ENCODE results near the gene PDE4D.
"Not testable (repeated sequence)": the region's sequence is repeated elsewhere in the genome, so short reads cannot be mapped to it uniquely, and the experiment has no call there.

The PDE4D gene

GRCh38 chr5:59485107-59485506 is 408.4 kb downstream of the PDE4D start:
- DNase-seq, result no peak

DNA sequence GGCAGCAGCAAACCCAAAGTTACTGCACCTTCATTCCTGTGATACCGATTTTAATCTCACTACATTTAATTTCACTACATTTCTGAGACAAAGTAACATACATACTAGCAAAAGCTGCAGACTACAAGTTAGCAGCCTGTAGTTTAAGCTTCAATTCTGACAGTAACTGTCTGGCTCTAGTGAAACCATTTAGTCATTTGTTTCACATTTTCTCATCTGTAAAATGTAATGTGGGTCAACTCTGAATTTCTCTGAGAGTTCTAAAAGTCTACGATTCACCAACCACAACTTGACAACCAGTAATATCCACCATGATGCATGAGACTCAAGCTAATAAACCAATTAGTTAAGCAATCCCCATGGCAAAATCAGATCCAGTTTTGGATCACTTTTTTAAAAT is 408.9 kb downstream of the PDE4D start:
- DNase-seq, result no peak

- DNase-seq, result no peak
Measured at GRCh38 chr5:59483971-59484472, 409.5 kb downstream of the PDE4D start.

GRCh38 chr5:59479086-59479485 is 414.4 kb downstream of the PDE4D start:
- no peak for DNase-seq

DNA sequence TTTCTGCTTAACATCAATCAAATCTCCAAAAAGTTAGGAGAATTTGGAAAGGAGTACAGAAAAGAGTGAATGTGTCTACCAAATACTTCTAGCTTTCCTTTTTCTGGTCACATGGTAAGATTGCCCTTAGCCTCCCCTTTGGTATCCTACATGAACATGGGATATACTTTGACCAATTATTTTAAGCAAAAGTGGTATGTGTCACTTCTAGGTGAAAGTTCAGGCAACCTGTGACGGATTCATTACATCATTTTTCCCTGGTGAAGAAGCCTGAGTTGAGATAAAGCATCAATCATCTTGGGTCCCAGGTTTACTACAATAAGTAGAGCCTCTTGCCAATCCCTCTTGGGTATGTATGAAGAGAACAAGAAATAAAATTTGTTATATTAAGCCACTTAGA is 419.2 kb downstream of the PDE4D start:
- no peak for DNase-seq

- DNase-seq, result no peak
Measured at GRCh38 chr5:59473611-59474010, 419.9 kb downstream of the PDE4D start.

DNA sequence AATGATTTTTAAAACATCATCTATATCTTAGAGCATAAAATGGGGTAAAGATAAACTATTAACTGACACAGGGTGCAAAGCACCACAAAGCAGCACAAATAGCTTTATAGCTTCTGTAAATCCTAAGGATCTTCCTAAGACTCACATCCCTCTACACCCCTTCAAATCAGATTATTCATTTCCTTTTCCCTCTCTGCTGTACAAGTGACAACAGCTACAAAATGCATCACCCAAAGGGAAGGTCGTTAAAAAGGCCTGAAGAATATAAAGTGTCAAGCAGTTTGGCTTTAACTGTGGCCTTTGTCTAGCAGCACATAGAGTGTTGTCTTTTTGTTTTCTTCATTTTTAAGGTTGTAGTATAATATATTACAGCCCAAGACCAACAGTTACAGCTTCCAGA is 422.1 kb downstream of the PDE4D start:
- no peak for DNase-seq

DNA sequence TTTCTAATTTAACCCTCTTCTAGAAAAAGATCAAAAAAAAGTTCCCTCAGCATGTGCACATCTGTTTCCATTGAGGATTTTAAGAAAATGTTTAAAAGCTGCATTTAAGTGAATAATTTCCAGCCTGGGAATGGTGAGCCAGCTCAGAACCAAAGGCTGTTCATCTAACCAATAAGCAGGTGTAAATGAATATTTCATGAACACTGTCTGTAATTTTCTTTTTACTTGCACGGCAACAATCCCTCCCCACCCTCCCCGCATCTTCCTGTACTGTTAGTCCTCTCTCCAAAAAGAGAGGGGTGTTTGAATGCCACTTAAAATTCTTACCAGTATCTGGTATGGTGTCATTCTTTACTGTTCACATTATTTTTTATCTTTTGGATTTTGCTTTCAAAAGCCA is 425.6 kb downstream of the PDE4D start:
- DNase-seq, result no peak

DNA sequence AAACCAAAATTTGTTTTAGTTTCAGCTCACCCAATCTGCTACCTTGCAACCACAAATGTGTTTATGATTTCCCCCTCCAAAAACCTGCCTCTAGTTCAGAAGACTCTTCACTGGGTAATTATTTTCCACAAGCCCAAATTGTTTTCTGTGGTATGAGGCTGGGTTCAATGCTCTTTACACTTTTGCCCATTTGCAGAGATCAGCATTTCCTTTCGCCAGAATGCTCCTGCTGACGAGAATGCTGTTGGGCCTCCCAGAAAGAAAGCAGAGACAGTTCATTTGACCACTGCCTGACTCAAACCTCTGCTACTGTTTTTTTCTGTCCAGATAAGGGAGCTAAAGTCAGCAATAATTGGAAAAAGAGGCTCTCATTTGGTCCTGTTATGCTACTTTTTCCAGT is 427.3 kb downstream of the PDE4D start:
- no peak for DNase-seq

DNA sequence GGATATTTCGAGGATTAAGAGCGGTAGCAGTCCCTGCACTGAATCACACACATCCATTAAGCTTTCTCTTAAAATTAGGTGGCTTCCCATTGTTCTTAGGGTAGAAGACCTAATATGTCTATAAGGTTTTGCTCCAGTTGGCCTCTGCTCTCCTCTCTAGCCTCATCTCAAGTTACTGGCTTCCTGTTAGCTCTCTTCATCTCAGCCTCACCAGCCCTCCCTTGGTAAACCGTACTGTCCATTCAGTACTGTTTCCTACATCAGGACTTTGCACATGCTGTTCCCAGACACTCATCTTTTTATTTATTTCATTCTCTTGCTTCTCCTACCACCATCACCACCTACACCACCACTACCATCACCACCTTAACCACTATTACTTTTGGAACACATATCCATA is 428.6 kb downstream of the PDE4D start:
- DNase-seq, result no peak

DNA sequence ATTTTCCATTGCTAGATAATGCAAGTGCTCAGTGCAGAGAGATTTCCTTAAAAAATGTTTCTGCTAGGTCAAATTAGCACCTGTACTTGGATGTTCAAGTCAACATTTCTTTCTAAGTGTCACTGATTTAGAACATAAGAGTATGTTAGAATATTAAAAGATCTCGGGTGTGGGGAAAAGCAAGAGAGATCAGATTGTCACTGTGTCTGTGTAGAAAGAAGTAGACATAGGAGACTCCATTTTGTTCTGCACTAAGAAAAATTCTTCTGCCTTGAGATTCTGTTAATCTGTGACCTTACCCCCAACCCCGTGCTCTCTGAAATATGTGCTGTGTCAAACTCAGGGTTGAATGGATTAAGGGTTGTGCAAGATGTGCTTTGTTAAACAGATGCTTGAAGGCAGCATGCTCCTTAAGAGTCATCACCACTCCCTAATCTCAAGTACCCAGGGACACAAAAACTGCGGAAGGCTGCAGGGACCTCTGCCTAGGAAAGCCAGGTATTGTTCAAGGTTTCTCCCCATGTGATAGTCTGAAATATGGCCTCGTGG is 429.8 kb downstream of the PDE4D start:
- DNase-seq, result not testable (repeated sequence)

GRCh38 chr5:59462956-59463355 is 430.6 kb downstream of the PDE4D start:
- no peak for DNase-seq

DNA sequence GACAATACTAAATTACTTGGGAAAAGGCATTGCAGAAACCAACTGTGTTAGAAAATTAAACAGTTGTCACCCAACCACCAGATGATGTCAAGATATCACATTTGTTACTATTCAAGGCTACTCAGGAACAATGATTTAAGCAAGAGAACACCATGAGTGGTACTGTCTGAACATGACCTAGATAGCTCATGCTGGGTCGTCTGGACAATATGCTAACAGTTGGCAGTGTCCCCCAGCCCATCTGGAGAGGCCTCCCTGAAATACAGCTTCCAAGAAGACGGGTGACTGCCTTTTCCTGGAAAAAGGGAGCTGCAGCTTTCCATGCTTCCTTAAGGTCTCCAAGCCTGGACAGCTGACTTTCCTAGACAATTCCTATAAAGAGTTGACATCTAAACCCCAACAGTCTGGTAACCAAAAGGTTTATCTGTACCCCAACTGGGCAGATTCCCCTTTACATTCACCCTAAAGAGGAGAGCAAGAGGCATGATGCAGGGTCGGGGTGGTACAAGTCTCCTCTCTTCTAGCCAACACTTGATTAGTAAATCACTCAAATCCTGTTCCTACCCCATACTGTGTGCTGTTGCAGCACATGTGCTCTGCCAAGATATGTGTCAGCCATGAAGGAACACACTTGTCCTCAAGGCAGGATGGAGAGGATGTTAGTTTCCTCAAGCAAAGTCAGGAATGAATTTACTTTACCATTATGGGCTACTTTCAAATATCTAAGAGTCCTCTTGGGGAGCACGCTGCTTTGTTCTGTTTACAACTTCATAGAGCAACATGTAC is 433.0 kb downstream of the PDE4D start:
- DNase-seq, result peak in 2 of 58 donors; percentile 3 to 11

- no peak for DNase-seq
Measured at GRCh38 chr5:59458966-59459729, 434.4 kb downstream of the PDE4D start.

GRCh38 chr5:59458321-59458720 is 435.2 kb downstream of the PDE4D start:
- no peak for DNase-seq

DNA sequence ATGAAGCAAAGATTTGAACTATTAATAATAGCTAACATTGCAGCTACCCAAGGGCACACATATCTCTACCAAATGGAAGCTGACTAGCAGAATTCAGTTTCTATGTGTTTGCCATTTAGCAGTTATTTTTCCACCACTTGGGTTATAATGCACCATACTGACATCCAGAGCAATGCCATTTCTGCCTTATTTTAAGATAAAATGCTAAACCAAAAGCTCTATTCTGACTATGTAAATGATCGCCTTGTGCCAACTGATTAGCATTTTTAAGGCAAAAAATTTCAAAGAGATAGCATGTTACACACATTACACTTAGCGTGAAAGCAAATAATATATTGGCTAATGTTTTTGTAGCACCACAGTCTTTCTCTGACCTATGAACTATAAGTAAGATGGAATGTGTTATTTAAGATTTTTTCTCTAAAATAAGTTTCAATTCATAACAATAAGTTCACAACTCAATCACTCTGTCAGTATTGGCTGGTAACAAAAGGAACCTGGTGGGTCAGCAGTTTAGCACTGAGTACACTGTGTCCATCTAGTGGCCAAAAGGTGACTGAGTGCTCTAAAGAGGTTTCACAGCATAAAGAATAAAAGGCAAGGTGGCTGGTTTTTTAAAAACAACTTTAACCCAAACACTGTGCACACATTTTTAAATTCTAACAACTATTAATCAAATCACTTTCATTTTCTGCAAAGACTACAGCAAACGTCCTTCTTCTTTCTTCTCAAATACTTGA is 443.5 kb downstream of the PDE4D start:
- DNase-seq, result no peak

- DNase-seq, result no peak
Measured at GRCh38 chr5:59446356-59446755, 447.2 kb downstream of the PDE4D start.

DNA sequence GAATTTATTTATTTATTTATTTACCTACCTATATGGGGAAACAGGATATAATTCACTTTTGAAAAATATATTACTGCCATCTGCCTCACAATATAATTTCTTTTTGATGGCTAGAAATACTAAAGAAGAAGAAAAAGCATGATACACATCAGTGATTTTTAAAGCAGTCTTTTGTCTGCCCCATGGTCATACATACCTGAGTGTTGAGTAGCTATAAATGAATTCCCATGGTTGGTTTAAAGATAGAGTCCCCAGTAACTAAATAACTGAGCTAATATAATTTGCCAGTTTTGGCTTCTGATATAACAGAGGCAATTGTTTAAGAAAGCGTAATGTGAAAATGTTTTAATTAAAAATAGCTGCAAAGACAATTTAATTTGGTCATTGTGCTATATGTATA is 447.8 kb downstream of the PDE4D start:
- DNase-seq, result no peak

- no peak for DNase-seq
Measured at GRCh38 chr5:59439303-59439702, 454.2 kb downstream of the PDE4D start.

- DNase-seq, result no peak
Measured at GRCh38 chr5:59437176-59437575, 456.4 kb downstream of the PDE4D start.

DNA sequence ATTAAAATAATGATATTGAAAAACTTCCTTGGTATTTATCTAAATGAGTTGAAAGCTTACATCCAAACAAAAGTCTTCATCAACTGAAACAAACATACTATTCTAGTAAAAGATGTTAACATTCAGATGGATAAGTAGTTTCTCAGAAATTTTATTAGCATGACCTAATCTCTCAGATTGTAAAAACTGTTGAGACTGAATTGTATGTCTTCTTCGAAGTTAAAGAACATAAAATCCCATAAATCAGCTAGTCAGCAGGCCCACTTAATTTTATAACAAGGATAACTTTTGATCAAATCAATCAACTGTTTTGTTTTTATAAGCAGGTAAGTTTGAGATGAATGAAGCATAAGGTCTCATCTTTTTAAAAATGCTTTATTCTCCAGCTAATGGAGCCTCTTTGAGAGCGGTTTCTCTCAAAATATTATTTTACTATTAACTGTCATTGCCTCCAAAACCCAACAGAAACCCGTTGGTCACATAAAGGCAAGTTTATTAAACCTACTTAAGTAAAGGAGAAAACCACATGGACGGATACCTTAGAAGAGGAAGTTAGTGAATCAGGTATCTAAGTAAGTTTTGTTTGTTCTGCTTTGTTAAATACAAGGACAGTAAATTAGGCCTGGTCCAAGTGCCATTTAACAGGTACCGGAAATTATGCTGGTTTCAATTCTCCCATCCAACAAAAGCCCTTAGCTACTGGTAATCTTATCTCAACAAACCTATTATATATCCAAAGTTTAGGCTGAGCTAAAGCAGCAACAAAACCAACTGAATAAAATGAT is 457.0 kb downstream of the PDE4D start:
- DNase-seq, result no peak

Data from anterior cingulate cortex (tissue), 58 donors.